GM19351 (cell line): ENCODE results near the gene ACTN3.
A peak's percentile ranks its signal among the peaks of the same experiment; 100 is the strongest.
"Not testable (repeated sequence)": the region's sequence is repeated elsewhere in the genome, so short reads cannot be mapped to it uniquely, and the experiment has no call there.

Experiments
- ATAC-seq: cut with Tn5 transposase; IDR thresholded peaks from one replicate; pipeline ENCODE4 v1.9.1; 2021; ENCODE audit warnings: mild to moderate bottlenecking, moderate library complexity; ENCODE audit not compliant: unreplicated experiment

Gene ACTN3

GRCh38 chr11:66564538-66564937 is 17.8 kb downstream of the ACTN3 start:
- no peak for ATAC-seq

GRCh38 chr11:66564984-66565383 is 18.3 kb downstream of the ACTN3 start:
- ATAC-seq = no peak

- ATAC-seq = no peak
Measured at GRCh38 chr11:66566221-66566620, 19.5 kb downstream of the ACTN3 start.

- no peak for ATAC-seq
Measured at GRCh38 chr11:66567787-66568123, 21.1 kb downstream of the ACTN3 start.

GRCh38 chr11:66568124-66568916 is 21.6 kb downstream of the ACTN3 start, which contains the start of gene CTSF:
Gene CTSF (minus strand): TSS chr11:66568606. CDS start chr11:66568486, 120 bp downstream.
- no peak for ATAC-seq

- ATAC-seq = no peak
Measured at GRCh38 chr11:66569076-66569475, 22.4 kb downstream of the ACTN3 start.

- ATAC-seq = no peak
Measured at GRCh38 chr11:66570079-66570849, 23.6 kb downstream of the ACTN3 start.

- no peak for ATAC-seq
Measured at GRCh38 chr11:66570850-66571180, 24.1 kb downstream of the ACTN3 start.

- ATAC-seq = no peak
Measured at GRCh38 chr11:66579017-66579606, 32.4 kb downstream of the ACTN3 start.

- no peak for ATAC-seq
Measured at GRCh38 chr11:66580803-66581202, 34.1 kb downstream of the ACTN3 start.

GRCh38 chr11:66581261-66581660 is 34.6 kb downstream of the ACTN3 start:
- no peak for ATAC-seq

GRCh38 chr11:66582565-66583147 is 36.0 kb downstream of the ACTN3 start:
- not testable (repeated sequence) for ATAC-seq

- not testable (repeated sequence) for ATAC-seq
Measured at GRCh38 chr11:66585447-66585846, 38.7 kb downstream of the ACTN3 start.

- ATAC-seq = no peak
Measured at GRCh38 chr11:66586136-66586535, 39.4 kb downstream of the ACTN3 start.

GRCh38 chr11:66589315-66589714 is 42.6 kb downstream of the ACTN3 start:
- ATAC-seq = not testable (repeated sequence)

GRCh38 chr11:66589996-66590675 is 43.4 kb downstream of the ACTN3 start:
- ATAC-seq = no peak

- ATAC-seq = no peak
Measured at GRCh38 chr11:66591175-66591574, 44.5 kb downstream of the ACTN3 start.

GRCh38 chr11:66592457-66593302 is 46.0 kb downstream of the ACTN3 start, which contains the start of the genes CCDC87 and CCS:
Gene CCDC87 (minus strand): TSS chr11:66593063. CDS start chr11:66593015, 48 bp downstream.
Gene CCS (plus strand): TSS chr11:66593185. CDS start chr11:66593262, 77 bp downstream.
- ATAC-seq = peak; percentile 89

GRCh38 chr11:66593303-66593635 is 46.6 kb downstream of the ACTN3 start:
- ATAC-seq = no peak

GRCh38 chr11:66593650-66594049 is 46.9 kb downstream of the ACTN3 start:
- no peak for ATAC-seq
